GM23338 (cell line): ENCODE results near the gene GRM5. TPM values are rescaled to one million over a fixed set of nuclear protein-coding genes. Genes with fewer than 3 reads are reported as not detected.

Experiments
- ATAC-seq: fragments of 200-7000 bp; cut with Tn5 transposase; 3 replicates; pipeline ENCODE4 v1.9.1; 2020
- DNase-seq: peaks from one replicate; pipeline ENCODE4 v3.0.0-alpha.2; 2015; ENCODE audit warnings: low spot score
- H2AFZ ChIP-seq: fragments of 200-600 bp; sonication (generic); 2 replicates; pipeline ENCODE4 v1.8.0; 2016; ENCODE audit warnings: antibody characterized with exemption, mild to moderate bottlenecking, moderate library complexity
- H3F3A ChIP-seq: fragments of 200-600 bp; sonication (generic); replicated peaks from 2 replicates; pipeline ENCODE4 v1.8.0; 2017; ENCODE audit warnings: antibody characterized with exemption, mixed run types, low read depth
- H3K27ac ChIP-seq: fragments of 200-600 bp; sonication (generic); 2 replicates; pipeline ENCODE4 v1.6.1; 2016; ENCODE audit warnings: low read depth
- H3K27me3 ChIP-seq: fragments of 200-600 bp; sonication (generic); 2 replicates; pipeline ENCODE4 v1.8.0; 2016; ENCODE audit warnings: mild to moderate bottlenecking, mixed run types, moderate library complexity; ENCODE audit not compliant: insufficient read depth
- H3K36me3 ChIP-seq: fragments of 200-600 bp; sonication (generic); 2 replicates; pipeline ENCODE4 v1.8.0; 2016; ENCODE audit warnings: mild to moderate bottlenecking; ENCODE audit not compliant: insufficient read depth
- H3K4me1 ChIP-seq: fragments of 200-600 bp; sonication (generic); 2 replicates; pipeline ENCODE4 v1.8.0; 2016; ENCODE audit warnings: mild to moderate bottlenecking, moderate library complexity; ENCODE audit not compliant: insufficient read depth
- H3K4me2 ChIP-seq: fragments of 200-600 bp; sonication (generic); 2 replicates; pipeline ENCODE4 v1.7.1; 2017; ENCODE audit warnings: mixed run types
- H3K4me3 ChIP-seq: fragments of 200-600 bp; sonication (generic); 2 replicates; pipeline ENCODE4 v1.6.1; 2016; ENCODE audit warnings: mixed run types
- H3K79me2 ChIP-seq: fragments of 200-600 bp; sonication (generic); replicated peaks from 2 replicates; pipeline ENCODE4 v1.8.0; 2017; ENCODE audit warnings: mild to moderate bottlenecking; ENCODE audit not compliant: insufficient read depth
- H3K9me2 ChIP-seq: fragments of 200-600 bp; sonication (generic); 2 replicates; pipeline ENCODE4 v1.8.0; 2017; ENCODE audit not compliant: insufficient read depth
- H4K20me1 ChIP-seq: fragments of 200-600 bp; sonication (generic); replicated peaks from 2 replicates; pipeline ENCODE4 v1.8.0; 2017; ENCODE audit warnings: mild to moderate bottlenecking; ENCODE audit not compliant: insufficient read depth
- H3K27ac Mint-ChIP-seq: 2 replicates; pipeline ENCODE4 v1.8.0; 2020; ENCODE audit warnings: inconsistent platforms, mild to moderate bottlenecking, moderate library complexity, mixed read lengths
- H3K27me3 Mint-ChIP-seq: 3 replicates; pipeline ENCODE4 v1.8.0; 2022; ENCODE audit warnings: low read depth, mild to moderate bottlenecking, moderate library complexity, mixed read lengths, inconsistent platforms; ENCODE audit not compliant: insufficient read depth, poor library complexity
- H3K36me3 Mint-ChIP-seq: 3 replicates; pipeline ENCODE4 v1.8.0; 2021; ENCODE audit warnings: low read depth, mild to moderate bottlenecking, inconsistent platforms, moderate library complexity, mixed read lengths
- H3K4me1 Mint-ChIP-seq: 3 replicates; pipeline ENCODE4 v1.8.0; 2020; ENCODE audit warnings: mild to moderate bottlenecking, inconsistent platforms, mixed read lengths
- H3K4me3 Mint-ChIP-seq: 3 replicates; pipeline ENCODE4 v1.8.0; 2021; ENCODE audit warnings: moderate library complexity, mild to moderate bottlenecking, inconsistent platforms, mixed read lengths
- H3K9me3 Mint-ChIP-seq: 3 replicates; pipeline ENCODE4 v1.8.0; 2020; ENCODE audit warnings: moderate library complexity, mild to moderate bottlenecking, inconsistent platforms, mixed read lengths
- CREB1 ChIP-seq: fragments of 250-450 bp; sonication (Bioruptor Pico); IDR thresholded peaks from 2 replicates; pipeline ENCODE4 v1.5.0; 2020; ENCODE audit warnings: low read depth, mild to moderate bottlenecking, moderate library complexity
- CTCF ChIP-seq, 2 experiments: fragments of 200-600 bp in 1 of 2; sonication (generic) in 1 of 2; conservative IDR thresholded peaks; 2 replicates each; pipeline versions ENCODE4 v1.5.1 to v1.6.1; 2016 to 2017; ENCODE audit warnings: antibody characterized with exemption in 2 of 2, low read depth in 2 of 2, mild to moderate bottlenecking in 2 of 2, moderate library complexity in 1 of 2
- ETS1 ChIP-seq: IDR thresholded peaks from 2 replicates; pipeline ENCODE4 v1.6.1; 2016; ENCODE audit warnings: antibody characterized with exemption
- EZH2 ChIP-seq: fragments of 200-600 bp; sonication (generic); IDR thresholded peaks from one replicate; pipeline ENCODE4 v1.8.0; 2017; ENCODE audit warnings: antibody characterized with exemption, mild to moderate bottlenecking, low read depth; ENCODE audit not compliant: unreplicated experiment
- EZH2phosphoT487 ChIP-seq: fragments of 200-600 bp; sonication (generic); IDR thresholded peaks from one replicate; pipeline ENCODE4 v1.8.1; 2018; ENCODE audit warnings: antibody characterized with exemption; ENCODE audit not compliant: unreplicated experiment
- JUNB ChIP-seq: IDR thresholded peaks from one replicate; pipeline ENCODE4 v1.6.1; 2016; ENCODE audit warnings: antibody characterized with exemption; ENCODE audit not compliant: unreplicated experiment
- NANOG ChIP-seq: IDR thresholded peaks from 2 replicates; pipeline ENCODE4 v1.6.1; 2016; ENCODE audit warnings: antibody characterized with exemption, borderline replicate concordance
- POLR2AphosphoS5 ChIP-seq: IDR thresholded peaks from 2 replicates; pipeline ENCODE4 v1.6.1; 2016; ENCODE audit warnings: antibody characterized with exemption, low read depth
- REST ChIP-seq: IDR thresholded peaks from one replicate; pipeline ENCODE4 v1.6.1; 2018; ENCODE audit warnings: antibody characterized with exemption; ENCODE audit not compliant: unreplicated experiment
- STAT1 ChIP-seq: IDR thresholded peaks from one replicate; pipeline ENCODE4 v1.6.1; 2016; ENCODE audit warnings: antibody characterized with exemption; ENCODE audit not compliant: unreplicated experiment
- ZNF114 ChIP-seq: fragments of 250-450 bp; sonication (Bioruptor Pico); IDR thresholded peaks from 2 replicates; pipeline ENCODE4 v1.5.0; 2020; ENCODE audit warnings: mild to moderate bottlenecking, moderate library complexity
- ZNF331 ChIP-seq: fragments of 250-450 bp; sonication (Bioruptor Pico); IDR thresholded peaks from 2 replicates; pipeline ENCODE4 v1.5.0; 2020; ENCODE audit warnings: low read depth, mild to moderate bottlenecking, moderate library complexity
- ZNF462 ChIP-seq: fragments of 250-450 bp; sonication (Bioruptor Pico); IDR thresholded peaks from 2 replicates; pipeline ENCODE4 v1.5.0; 2020; ENCODE audit warnings: mild to moderate bottlenecking, moderate library complexity
- polyA plus RNA-seq: library from polyadenylated mRNA; unstranded; fragments of >200 nt; fragmentation: Nextera tagmentation; extraction: Ambion mirVana; gene quantifications from 2 replicates; pipeline ENCODE4 v1.2.1, GENCODE V29; 2016
- total RNA-seq: library from RNA; depleted of rRNA; stranded (reverse); fragments of >200 nt; shearing (Covaris generic); gene quantifications from 2 replicates; pipeline ENCODE4 v1.2.3, GENCODE V29; 2014

GRM5 gene
- total and polyA plus RNA-seq, 2 experiments from 2014 or later: 0.23 to 0.45 TPM

GRCh38 chr11:88535266-88535665 lies 530.5 kb downstream of the GRM5 start:
- no peaks in the 10 kb centered on the region for H3F3A ChIP-seq
- no peak for ATAC-seq

More at GRCh38 chr11:88535266-88535665, 530.5 kb downstream of the GRM5 start:
- H3K4me3 ChIP-seq: no peak overlapping the region
- no peak overlapping the region for H3K4me2 ChIP-seq
- H3K4me3 Mint-ChIP-seq: no peak overlapping the region
- no peaks in the 10 kb centered on the region for H3K36me3 ChIP-seq
- no peak for DNase-seq
- no peak overlapping the region for H3K27ac ChIP-seq
- H3K9me3 Mint-ChIP-seq: no peaks in the 10 kb centered on the region
- H3K79me2 ChIP-seq: no peaks in the 10 kb centered on the region
- TF ChIP-seq NANOG (no peak), CTCF (conservative IDR thresholded peaks at IDR 0.05; ENCODE audit: low read depth in 2 of 2) (no peak), JUNB (no peak), EZH2 (no peak), ZNF331 (CRISPR knock-in tag) (no peak), EZH2phosphoT487 (no peak), CREB1 (CRISPR knock-in tag) (no peak), ZNF462 (CRISPR knock-in tag) (no peak), ETS1 (no peak), ZNF114 (CRISPR knock-in tag) (no peak), POLR2AphosphoS5 (no peak), REST (no peak), STAT1 (no peak)
- no peaks in the 10 kb centered on the region for H3K4me1 ChIP-seq
- no peaks in the 10 kb centered on the region for H3K9me2 ChIP-seq
- no peaks in the 10 kb centered on the region; the same call in 2 of the 3 replicates for H3K36me3 Mint-ChIP-seq
- no peak overlapping the region for H2AFZ ChIP-seq
- H4K20me1 ChIP-seq: no peaks in the 10 kb centered on the region
- no peaks in the 10 kb centered on the region for H3K4me1 Mint-ChIP-seq
- H3K27me3 Mint-ChIP-seq: no peaks in the 10 kb centered on the region
- no peak overlapping the region for H3K27ac Mint-ChIP-seq
- no peaks in the 10 kb centered on the region for H3K27me3 ChIP-seq
